ENCODE data around the gene DRD3.

The DRD3 gene

GRCh38 chr3:114128231-114128630 is 50.6 kb downstream of the DRD3 start:
- no peaks in the 10 kb centered on the region for H3K9me3 ChIP-seq (ENCODE audit: control insufficient read depth in 5 of 5, low read length in 5 of 5)
- H3K27me3 ChIP-seq (ENCODE audit: control insufficient read depth in 5 of 5, insufficient read depth in 4 of 5, low read length in 5 of 5), result no peaks in the 10 kb centered on the region
- no peak overlapping the region for H3K4me3 ChIP-seq (ENCODE audit: low read depth in 1 of 5, low read length in 5 of 5)
- no peak overlapping the region for H3K27ac ChIP-seq (ENCODE audit: low read depth, low read length)
- H3K36me3 ChIP-seq (ENCODE audit: control insufficient read depth in 5 of 5, insufficient read depth in 5 of 5, low read length in 5 of 5), result no peaks in the 10 kb centered on the region
- H3K9ac ChIP-seq (ENCODE audit: low read length in 5 of 5), result no peak overlapping the region
- no peaks in the 10 kb centered on the region for H3K4me1 ChIP-seq (ENCODE audit: control insufficient read depth in 5 of 5, insufficient read depth in 5 of 5, low read length in 5 of 5)

- Histone ChIP-seq H3K27ac (ENCODE audit: low read depth, low read length) (no peak overlapping the region), H3K4me3 (ENCODE audit: low read depth in 1 of 5, low read length in 5 of 5) (no peak overlapping the region), H3K9me3 (ENCODE audit: control insufficient read depth in 5 of 5, low read length in 5 of 5) (no peaks in the 10 kb centered on the region), H3K27me3 (ENCODE audit: control insufficient read depth in 5 of 5, insufficient read depth in 4 of 5, low read length in 5 of 5) (no peaks in the 10 kb centered on the region), H3K9ac (ENCODE audit: low read length in 5 of 5) (no peak overlapping the region), H3K4me1 (ENCODE audit: control insufficient read depth in 5 of 5, insufficient read depth in 5 of 5, low read length in 5 of 5) (peaks cover 0 to 4% (median 2%) of the 10 kb centered on the region in 5 donors), H3K36me3 (ENCODE audit: control insufficient read depth in 5 of 5, insufficient read depth in 5 of 5, low read length in 5 of 5) (no peaks in the 10 kb centered on the region)
Observed at GRCh38 chr3:114127517-114127916, 51.3 kb downstream of the DRD3 start.

- no peak overlapping the region for H3K4me3 ChIP-seq (ENCODE audit: low read depth in 1 of 5, low read length in 5 of 5)
- no peak overlapping the region for H3K9ac ChIP-seq (ENCODE audit: low read length in 5 of 5)
- no peaks in the 10 kb centered on the region for H3K36me3 ChIP-seq (ENCODE audit: control insufficient read depth in 5 of 5, insufficient read depth in 5 of 5, low read length in 5 of 5)
- no peaks in the 10 kb centered on the region for H3K9me3 ChIP-seq (ENCODE audit: control insufficient read depth in 5 of 5, low read length in 5 of 5)
- no peaks in the 10 kb centered on the region for H3K27me3 ChIP-seq (ENCODE audit: control insufficient read depth in 5 of 5, insufficient read depth in 4 of 5, low read length in 5 of 5)
- H3K27ac ChIP-seq (ENCODE audit: low read depth, low read length), result no peak overlapping the region
- H3K4me1 ChIP-seq (ENCODE audit: control insufficient read depth in 5 of 5, insufficient read depth in 5 of 5, low read length in 5 of 5), result peaks cover 0 to 12% (median 4%) of the 10 kb centered on the region in 5 donors
Observed at GRCh38 chr3:114126461-114126860, 52.4 kb downstream of the DRD3 start.

GRCh38 chr3:114122027-114122709 is 56.7 kb downstream of the DRD3 start:
- Histone ChIP-seq H3K4me3 (ENCODE audit: low read depth in 1 of 5, low read length in 5 of 5) (no peak overlapping the region), H3K9ac (ENCODE audit: low read length in 5 of 5) (no peak overlapping the region), H3K36me3 (ENCODE audit: control insufficient read depth in 5 of 5, insufficient read depth in 5 of 5, low read length in 5 of 5) (no peaks in the 10 kb centered on the region), H3K27me3 (ENCODE audit: control insufficient read depth in 5 of 5, insufficient read depth in 4 of 5, low read length in 5 of 5) (no peaks in the 10 kb centered on the region), H3K27ac (ENCODE audit: low read depth, low read length) (peak overlapping the region; percentile 38), H3K9me3 (ENCODE audit: control insufficient read depth in 5 of 5, low read length in 5 of 5) (no peaks in the 10 kb centered on the region), H3K4me1 (ENCODE audit: control insufficient read depth in 5 of 5, insufficient read depth in 5 of 5, low read length in 5 of 5) (peaks cover 0 to 12% (median 4%) of the 10 kb centered on the region in 5 donors)

- peaks cover 0 to 12% (median 4%) of the 10 kb centered on the region in 5 donors for H3K4me1 ChIP-seq (ENCODE audit: control insufficient read depth in 5 of 5, insufficient read depth in 5 of 5, low read length in 5 of 5)
- H3K27me3 ChIP-seq (ENCODE audit: control insufficient read depth in 5 of 5, insufficient read depth in 4 of 5, low read length in 5 of 5), result no peaks in the 10 kb centered on the region
- no peak overlapping the region for H3K27ac ChIP-seq (ENCODE audit: low read depth, low read length)
- H3K4me3 ChIP-seq (ENCODE audit: low read depth in 1 of 5, low read length in 5 of 5), result no peak overlapping the region
- no peaks in the 10 kb centered on the region for H3K36me3 ChIP-seq (ENCODE audit: control insufficient read depth in 5 of 5, insufficient read depth in 5 of 5, low read length in 5 of 5)
- no peak overlapping the region for H3K9ac ChIP-seq (ENCODE audit: low read length in 5 of 5)
- H3K9me3 ChIP-seq (ENCODE audit: control insufficient read depth in 5 of 5, low read length in 5 of 5), result no peaks in the 10 kb centered on the region
Observed at GRCh38 chr3:114120211-114120610, 58.6 kb downstream of the DRD3 start.

GRCh38 chr3:114119776-114120175 is 59.1 kb downstream of the DRD3 start:
- Histone ChIP-seq H3K4me3 (ENCODE audit: low read depth in 1 of 5, low read length in 5 of 5) (no peak overlapping the region), H3K4me1 (ENCODE audit: control insufficient read depth in 5 of 5, insufficient read depth in 5 of 5, low read length in 5 of 5) (peaks cover 0 to 12% (median 4%) of the 10 kb centered on the region in 5 donors), H3K27me3 (ENCODE audit: control insufficient read depth in 5 of 5, insufficient read depth in 4 of 5, low read length in 5 of 5) (no peaks in the 10 kb centered on the region), H3K9me3 (ENCODE audit: control insufficient read depth in 5 of 5, low read length in 5 of 5) (no peaks in the 10 kb centered on the region), H3K36me3 (ENCODE audit: control insufficient read depth in 5 of 5, insufficient read depth in 5 of 5, low read length in 5 of 5) (no peaks in the 10 kb centered on the region), H3K27ac (ENCODE audit: low read depth, low read length) (no peak overlapping the region), H3K9ac (ENCODE audit: low read length in 5 of 5) (no peak overlapping the region)

GRCh38 chr3:114115143-114115542 is 63.7 kb downstream of the DRD3 start:
- Histone ChIP-seq H3K4me3 (ENCODE audit: low read depth in 1 of 5, low read length in 5 of 5) (no peak overlapping the region), H3K4me1 (ENCODE audit: control insufficient read depth in 5 of 5, insufficient read depth in 5 of 5, low read length in 5 of 5) (no peaks in the 10 kb centered on the region), H3K36me3 (ENCODE audit: control insufficient read depth in 5 of 5, insufficient read depth in 5 of 5, low read length in 5 of 5) (no peaks in the 10 kb centered on the region), H3K9ac (ENCODE audit: low read length in 5 of 5) (no peak overlapping the region), H3K27me3 (ENCODE audit: control insufficient read depth in 5 of 5, insufficient read depth in 4 of 5, low read length in 5 of 5) (no peaks in the 10 kb centered on the region), H3K9me3 (ENCODE audit: control insufficient read depth in 5 of 5, low read length in 5 of 5) (no peaks in the 10 kb centered on the region), H3K27ac (ENCODE audit: low read depth, low read length) (no peak overlapping the region)

GRCh38 chr3:114114719-114115118 is 64.1 kb downstream of the DRD3 start:
- H3K9ac ChIP-seq (ENCODE audit: low read length in 5 of 5), result no peak overlapping the region
- H3K4me3 ChIP-seq (ENCODE audit: low read depth in 1 of 5, low read length in 5 of 5), result no peak overlapping the region
- no peaks in the 10 kb centered on the region for H3K4me1 ChIP-seq (ENCODE audit: control insufficient read depth in 5 of 5, insufficient read depth in 5 of 5, low read length in 5 of 5)
- no peaks in the 10 kb centered on the region for H3K27me3 ChIP-seq (ENCODE audit: control insufficient read depth in 5 of 5, insufficient read depth in 4 of 5, low read length in 5 of 5)
- no peak overlapping the region for H3K27ac ChIP-seq (ENCODE audit: low read depth, low read length)
- no peaks in the 10 kb centered on the region for H3K36me3 ChIP-seq (ENCODE audit: control insufficient read depth in 5 of 5, insufficient read depth in 5 of 5, low read length in 5 of 5)
- no peaks in the 10 kb centered on the region for H3K9me3 ChIP-seq (ENCODE audit: control insufficient read depth in 5 of 5, low read length in 5 of 5)

GRCh38 chr3:114112696-114113095 is 66.2 kb downstream of the DRD3 start:
- H3K9me3 ChIP-seq (ENCODE audit: control insufficient read depth in 5 of 5, low read length in 5 of 5), result no peaks in the 10 kb centered on the region
- H3K27ac ChIP-seq (ENCODE audit: low read depth, low read length), result no peak overlapping the region
- no peak overlapping the region for H3K9ac ChIP-seq (ENCODE audit: low read length in 5 of 5)
- H3K4me3 ChIP-seq (ENCODE audit: low read depth in 1 of 5, low read length in 5 of 5), result no peak overlapping the region
- no peaks in the 10 kb centered on the region for H3K36me3 ChIP-seq (ENCODE audit: control insufficient read depth in 5 of 5, insufficient read depth in 5 of 5, low read length in 5 of 5)
- no peaks in the 10 kb centered on the region for H3K4me1 ChIP-seq (ENCODE audit: control insufficient read depth in 5 of 5, insufficient read depth in 5 of 5, low read length in 5 of 5)
- no peaks in the 10 kb centered on the region for H3K27me3 ChIP-seq (ENCODE audit: control insufficient read depth in 5 of 5, insufficient read depth in 4 of 5, low read length in 5 of 5)

- Histone ChIP-seq H3K9me3 (ENCODE audit: control insufficient read depth in 5 of 5, low read length in 5 of 5) (no peaks in the 10 kb centered on the region), H3K9ac (ENCODE audit: low read length in 5 of 5) (no peak overlapping the region), H3K36me3 (ENCODE audit: control insufficient read depth in 5 of 5, insufficient read depth in 5 of 5, low read length in 5 of 5) (no peaks in the 10 kb centered on the region), H3K4me1 (ENCODE audit: control insufficient read depth in 5 of 5, insufficient read depth in 5 of 5, low read length in 5 of 5) (no peaks in the 10 kb centered on the region), H3K4me3 (ENCODE audit: low read depth in 1 of 5, low read length in 5 of 5) (no peak overlapping the region), H3K27me3 (ENCODE audit: control insufficient read depth in 5 of 5, insufficient read depth in 4 of 5, low read length in 5 of 5) (no peaks in the 10 kb centered on the region), H3K27ac (ENCODE audit: low read depth, low read length) (no peak overlapping the region)
Observed at GRCh38 chr3:114111060-114111770, 67.6 kb downstream of the DRD3 start.
